CD4-positive, alpha-beta memory T cell (primary cell): ENCODE data around the gene DBNDD1. TPM values are rescaled to one million over a fixed set of nuclear protein-coding genes. Genes with fewer than 3 reads are reported as not detected.
"Not testable (repeated sequence)": the region's sequence is repeated elsewhere in the genome, so short reads cannot be mapped to it uniquely, and the experiment has no call there.

Experiments used
- CTCF ChIA-PET: fragments of 350-600 bp; sonication (Branson Sonifier 250); formaldehyde crosslinking; loops from one replicate; lab custom pipeline; 2021; ENCODE audit warnings: inconsistent platforms; ENCODE audit not compliant: partially characterized antibody; lab: Charles Lee
- POLR2A ChIA-PET: fragments of 350-600 bp; sonication (Branson Sonifier 250); formaldehyde crosslinking; loops from one replicate; lab custom pipeline; 2021; ENCODE audit not compliant: partially characterized antibody; lab: Charles Lee
- DNase-seq, 5 donors: peaks; one replicate each; pipeline versions ENCODE4 v3.0.0 to v3.0.0-alpha.2; 2020 to 2022; ENCODE audit warnings: mixed read lengths in 1 of 5
- H3K27ac ChIP-seq: one replicate; pipeline ENCODE4 v1.7.0; 2013; ENCODE audit warnings: low read depth, low read length
- H3K27me3 ChIP-seq: 2 replicates; pipeline ENCODE4 v1.7.0; 2013; ENCODE audit warnings: mild to moderate bottlenecking, low read length, moderate library complexity; ENCODE audit not compliant: insufficient read depth
- H3K36me3 ChIP-seq: 2 replicates; pipeline ENCODE4 v1.7.0; 2013; ENCODE audit warnings: mild to moderate bottlenecking, low read length, moderate library complexity; ENCODE audit not compliant: insufficient read depth
- H3K4me1 ChIP-seq: 2 replicates; pipeline ENCODE4 v1.7.0; 2013; ENCODE audit warnings: mild to moderate bottlenecking, low read length, moderate library complexity; ENCODE audit not compliant: insufficient read depth
- H3K4me3 ChIP-seq, 2 donors: one replicate each; pipeline ENCODE4 v1.7.0; 2013; ENCODE audit warnings: low read length in 2 of 2, mild to moderate bottlenecking in 1 of 2
- H3K9me3 ChIP-seq, 2 donors: one replicate each; pipeline ENCODE4 v1.7.0; 2013; ENCODE audit warnings: low read length in 2 of 2, control low read depth in 1 of 2; ENCODE audit not compliant: control insufficient read depth in 1 of 2
- H3K27ac Mint-ChIP-seq, 7 donors: one replicate each; pipeline ENCODE4 v1.8.0; 2020 to 2021; ENCODE audit warnings: mixed read lengths in 7 of 7, mild to moderate bottlenecking in 6 of 7, inconsistent platforms in 3 of 7, moderate library complexity in 3 of 7
- H3K27me3 Mint-ChIP-seq, 2 donors: one replicate each; pipeline ENCODE4 v1.8.0; 2020 to 2021; ENCODE audit warnings: mixed read lengths in 2 of 2
- H3K36me3 Mint-ChIP-seq, 2 donors: one replicate each; pipeline ENCODE4 v1.8.0; 2020 to 2021; ENCODE audit warnings: mixed read lengths in 2 of 2, inconsistent platforms in 1 of 2, mild to moderate bottlenecking in 1 of 2
- H3K4me1 Mint-ChIP-seq, 4 donors: one replicate each; pipeline ENCODE4 v1.8.0; 2020 to 2021; ENCODE audit warnings: mixed read lengths in 4 of 4, mild to moderate bottlenecking in 1 of 4
- H3K4me3 Mint-ChIP-seq, 8 donors: one replicate each; pipeline ENCODE4 v1.8.0; 2020 to 2021; ENCODE audit warnings: mixed read lengths in 8 of 8, mild to moderate bottlenecking in 7 of 8, moderate library complexity in 6 of 8, inconsistent platforms in 3 of 8
- H3K9me3 Mint-ChIP-seq, 8 donors: one replicate each; pipeline ENCODE4 v1.8.0; 2020 to 2021; ENCODE audit warnings: mixed read lengths in 8 of 8, mild to moderate bottlenecking in 5 of 8, inconsistent platforms in 3 of 8, moderate library complexity in 1 of 8
- intact Hi-C: fragments of 100-400 bp; cut with micrococcal nuclease; formaldehyde crosslinking; loops from one replicate; pipeline ENCODE4 v1.15.1; 2023
- polyA plus RNA-seq, 2 donors: library from polyadenylated mRNA; unstranded; fragments of 300-500 nt; fragmentation: Illumina TruSeq; gene quantifications; one replicate each; pipeline ENCODE4 v1.2.3, GENCODE V29; 2021
- total RNA-seq, 2 experiments: library from RNA; stranded (reverse); gene quantifications; one replicate each; pipeline ENCODE4 v1.2.3, GENCODE V29; 2021

The DBNDD1 gene, protein sequence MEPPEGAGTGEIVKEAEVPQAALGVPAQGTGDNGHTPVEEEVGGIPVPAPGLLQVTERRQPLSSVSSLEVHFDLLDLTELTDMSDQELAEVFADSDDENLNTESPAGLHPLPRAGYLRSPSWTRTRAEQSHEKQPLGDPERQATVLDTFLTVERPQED
- under 1 TPM; 0.61 to 0.73 TPM for total RNA-seq
- 1 to 10 TPM; 1.2 to 3.7 TPM for polyA plus RNA-seq

DNA sequence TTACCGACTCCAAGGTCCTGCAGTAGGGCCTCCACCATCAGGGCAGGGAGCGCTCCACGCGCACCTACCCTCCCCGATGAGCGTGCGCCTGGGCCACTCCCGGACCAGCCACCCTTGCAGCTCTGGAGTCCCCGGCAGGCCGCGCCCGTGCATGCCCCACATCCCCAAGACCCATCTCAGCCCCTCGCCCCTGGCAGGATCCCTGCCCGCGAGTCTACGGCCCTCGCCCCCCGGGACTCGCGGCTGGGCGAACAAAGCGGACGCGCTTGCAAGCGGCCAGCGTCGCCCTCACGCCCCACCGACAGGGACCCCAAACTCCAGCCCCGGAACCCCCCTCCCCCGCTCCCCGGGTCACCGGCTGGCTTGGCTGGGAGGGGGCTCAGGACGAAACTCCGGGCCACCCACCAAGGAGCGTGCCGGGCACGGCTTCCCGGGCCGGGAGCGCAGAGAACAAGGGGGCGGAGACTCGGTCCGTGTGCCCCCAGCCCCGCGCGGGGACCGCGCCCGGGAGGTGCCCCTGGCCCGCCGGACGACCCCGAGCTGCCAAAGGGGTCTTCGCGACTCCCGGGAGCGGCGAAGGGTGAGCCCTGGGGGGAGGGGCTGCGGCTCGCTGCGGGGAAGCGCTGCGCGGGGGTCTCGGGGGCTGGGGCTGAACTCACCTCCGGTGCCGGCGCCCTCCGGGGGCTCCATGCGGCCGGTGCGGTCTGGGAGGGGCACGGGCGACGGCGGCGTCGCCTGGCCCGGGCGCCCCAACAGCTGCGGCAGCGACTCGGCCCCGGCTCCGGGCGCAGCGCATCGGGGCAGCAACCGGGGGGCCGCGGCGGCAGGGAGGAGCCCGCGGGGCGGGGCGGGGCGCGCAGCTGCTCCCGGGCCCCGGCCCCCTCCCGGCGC, at the start of gene DBNDD1:
Gene DBNDD1, minus strand, starts transcription at position 805 of the 891 bp plus-strand sequence. Its CDS starts 115 bp downstream, at position 690.
- H3K4me3 Mint-ChIP-seq = peak within 1 kb of the TSS; percentile 80 to 88 (median 86)
- no peak within 1 kb of the TSS for H3K27ac ChIP-seq
- no peaks in the 10 kb centered on the region for H3K36me3 ChIP-seq
- peaks cover 0 to 1% (median 0%) of the 10 kb centered on the region in 8 donors for H3K9me3 Mint-ChIP-seq
- no peaks in the 10 kb centered on the region for H3K36me3 Mint-ChIP-seq
- H3K27ac Mint-ChIP-seq = peak within 1 kb of the TSS in 3 of 7 donors; percentile 27 to 75 (median 70)
- peak in 2 of 5 donors; percentile 7 to 13 for DNase-seq
- no peaks in the 10 kb centered on the region for H3K27me3 Mint-ChIP-seq
- ChIA-PET POLR2A (interaction anchor here (1.3 to 1.9 kb wide), 4 partner anchors 10 to 146 kb away, joined by 3 to 5 read pairs (median 4); partner anchors contain the start of gene TCF25), CTCF (interaction anchor here (1.3 to 1.5 kb wide), 3 partner anchors 10 to 71 kb away, joined by 3 read pairs; partner anchors contain the start of gene DEF8)
- H3K4me1 Mint-ChIP-seq = peaks cover 8 to 24% (median 13%) of the 10 kb centered on the region in 4 donors
- intact Hi-C loops = no loop called here
- H3K27me3 ChIP-seq = no peaks in the 10 kb centered on the region
- peaks cover 32% of the 10 kb centered on the region for H3K4me1 ChIP-seq
- no peaks in the 10 kb centered on the region for H3K9me3 ChIP-seq
- H3K4me3 ChIP-seq = peak within 1 kb of the TSS in 1 of 2 donors; percentile 28

DNA sequence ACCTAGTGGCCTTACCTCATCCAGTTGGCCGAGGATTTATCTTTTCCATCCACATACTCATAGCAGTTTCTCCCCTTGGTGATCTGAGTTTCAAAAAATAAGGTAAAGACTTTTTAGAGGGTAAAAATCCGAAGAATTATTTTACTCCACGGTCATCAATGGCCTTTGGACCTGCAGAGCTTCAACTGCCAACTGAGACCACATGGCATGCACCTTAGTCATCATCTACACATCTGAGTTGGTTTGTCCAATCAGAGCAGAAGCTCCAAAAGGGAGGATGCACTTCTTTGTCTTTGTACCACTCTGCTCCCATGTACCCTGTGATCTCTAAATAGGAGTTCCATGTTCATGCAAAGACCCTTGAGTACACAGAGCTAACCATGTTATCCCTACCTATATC, 42.2 kb upstream of the DBNDD1 start:
- intact Hi-C loops = no loop called here
- Mint-ChIP-seq H3K27ac (no peak overlapping the region), H3K4me3 (no peak overlapping the region), H3K4me1 (peaks cover 0 to 8% (median under 1%) of the 10 kb centered on the region in 4 donors), H3K36me3 (no peaks in the 10 kb centered on the region), H3K9me3 (peaks cover 0 to 1% (median 0%) of the 10 kb centered on the region in 8 donors), H3K27me3 (peaks cover 13 to 14% of the 10 kb centered on the region in 2 donors)
- CTCF ChIA-PET = no interaction called here
- Histone ChIP-seq H3K9me3 (no peaks in the 10 kb centered on the region), H3K4me1 (no peaks in the 10 kb centered on the region), H3K27ac (no peak overlapping the region), H3K36me3 (no peaks in the 10 kb centered on the region), H3K27me3 (no peaks in the 10 kb centered on the region), H3K4me3 (no peak overlapping the region)
- POLR2A ChIA-PET = no interaction called here
- no peak for DNase-seq

DNA sequence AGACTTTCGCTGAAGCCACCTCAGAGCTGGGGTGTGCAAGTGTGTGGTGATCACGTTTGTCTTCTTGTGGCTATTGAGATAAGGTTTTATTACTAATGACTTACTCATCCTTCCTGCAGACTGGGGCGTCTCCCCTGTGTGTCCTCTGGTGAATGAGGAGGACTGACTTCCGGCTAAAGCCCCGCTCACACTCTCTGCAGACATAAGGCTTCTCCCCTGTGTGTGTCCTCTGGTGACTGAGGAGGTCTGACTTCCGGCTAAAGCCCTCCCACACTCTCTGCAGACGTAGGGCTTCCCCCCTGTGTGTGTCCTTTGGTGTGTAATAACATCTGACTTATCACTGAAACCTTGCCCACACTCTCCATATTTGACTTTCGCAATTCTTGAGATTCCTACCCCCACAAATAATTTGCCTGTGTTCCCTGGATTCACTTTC, 38.5 kb upstream of the DBNDD1 start:
- no peak overlapping the region for H3K4me3 Mint-ChIP-seq

DNA sequence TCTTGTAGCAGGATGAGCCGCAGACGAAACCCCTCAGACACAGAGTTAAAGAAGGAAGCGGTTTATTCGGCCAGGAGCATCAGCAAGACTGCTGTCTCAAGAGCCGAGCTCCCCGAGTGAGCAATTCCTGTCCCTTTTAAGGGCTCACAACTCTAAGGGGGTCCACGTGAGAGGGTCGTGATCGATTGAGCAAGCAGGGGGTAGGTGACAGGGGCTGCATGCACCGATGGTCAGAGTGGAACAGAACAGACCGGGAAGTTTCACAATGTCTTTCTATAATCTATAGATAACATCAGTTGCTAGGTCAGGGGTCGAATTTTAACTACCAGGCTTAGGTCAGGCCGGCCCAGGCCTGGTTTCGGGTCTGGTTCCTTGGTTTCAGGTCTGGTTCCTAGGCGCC, 37.3 kb upstream of the DBNDD1 start:
- H3K9me3 ChIP-seq, H3K27ac ChIP-seq, POLR2A ChIA-PET, H3K36me3 Mint-ChIP-seq, DNase-seq, CTCF ChIA-PET, H3K4me1 ChIP-seq, H3K36me3 ChIP-seq, H3K27me3 ChIP-seq, H3K4me1 Mint-ChIP-seq, H3K4me3 Mint-ChIP-seq, intact Hi-C loops, H3K4me3 ChIP-seq: not testable (repeated sequence)
- H3K27me3 Mint-ChIP-seq = peaks cover 11 to 13% of the 10 kb centered on the region in 2 donors
- H3K27ac Mint-ChIP-seq = peak overlapping the region in 1 of 7 donors; percentile 23
- peaks cover 7 to 29% (median 23%) of the 10 kb centered on the region in 8 donors for H3K9me3 Mint-ChIP-seq

More for the DNA sequence above, 38.5 kb upstream of the DBNDD1 start:
- POLR2A ChIA-PET = no interaction called here
- Mint-ChIP-seq H3K4me1 (peaks cover 0 to 8% (median under 1%) of the 10 kb centered on the region in 4 donors), H3K9me3 (peaks cover 7 to 29% (median 22%) of the 10 kb centered on the region in 8 donors), H3K27ac (peak overlapping the region in 1 of 7 donors; percentile 60), H3K27me3 (peaks cover 11 to 14% of the 10 kb centered on the region in 2 donors), H3K36me3 (peaks cover 7 to 8% of the 10 kb centered on the region in 2 donors)
- peaks cover 0 to 10% of the 10 kb centered on the region in 2 donors for H3K9me3 ChIP-seq
- CTCF ChIA-PET = no interaction called here
- H3K4me1 ChIP-seq = no peaks in the 10 kb centered on the region
- no peak for DNase-seq
- intact Hi-C loops = no loop called here
- no peak overlapping the region for H3K4me3 ChIP-seq
- no peak overlapping the region for H3K27ac ChIP-seq
- no peaks in the 10 kb centered on the region for H3K36me3 ChIP-seq
- no peaks in the 10 kb centered on the region for H3K27me3 ChIP-seq

DNA sequence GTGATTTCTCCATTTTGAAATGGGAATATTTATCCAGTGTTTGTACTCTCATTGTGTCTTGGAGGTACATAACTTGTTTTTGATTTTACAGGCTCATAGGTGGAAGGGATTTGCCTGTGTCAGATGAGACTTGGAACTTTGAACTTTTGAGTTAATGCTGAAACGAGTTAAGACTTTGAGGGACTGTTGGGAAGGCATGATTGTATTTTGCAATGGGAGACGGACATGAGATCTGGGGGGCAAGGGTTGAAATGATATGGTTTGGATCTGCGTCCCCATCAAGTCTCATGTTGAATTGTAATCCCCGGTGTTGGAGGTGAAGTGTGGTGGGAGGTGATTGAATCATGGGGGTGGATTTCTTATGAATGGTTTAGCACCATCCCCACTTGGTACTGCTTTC, 36.1 kb upstream of the DBNDD1 start:
- no peaks in the 10 kb centered on the region for H3K27me3 ChIP-seq
- peaks cover 0 to 10% of the 10 kb centered on the region in 2 donors for H3K9me3 ChIP-seq
- Mint-ChIP-seq H3K36me3 (peaks cover 7 to 8% of the 10 kb centered on the region in 2 donors), H3K4me3 (no peak overlapping the region), H3K27me3 (peaks cover 11 to 13% of the 10 kb centered on the region in 2 donors), H3K27ac (no peak overlapping the region), H3K4me1 (peaks cover 0 to 8% (median under 1%) of the 10 kb centered on the region in 4 donors), H3K9me3 (peaks cover 7 to 29% (median 23%) of the 10 kb centered on the region in 8 donors)
- ChIA-PET CTCF (no interaction called here), POLR2A (no interaction called here)
- H3K4me3 ChIP-seq = no peak overlapping the region
- intact Hi-C loops = no loop called here
- no peak overlapping the region for H3K27ac ChIP-seq
- DNase-seq = no peak
- no peaks in the 10 kb centered on the region for H3K4me1 ChIP-seq
- H3K36me3 ChIP-seq = no peaks in the 10 kb centered on the region

DNA sequence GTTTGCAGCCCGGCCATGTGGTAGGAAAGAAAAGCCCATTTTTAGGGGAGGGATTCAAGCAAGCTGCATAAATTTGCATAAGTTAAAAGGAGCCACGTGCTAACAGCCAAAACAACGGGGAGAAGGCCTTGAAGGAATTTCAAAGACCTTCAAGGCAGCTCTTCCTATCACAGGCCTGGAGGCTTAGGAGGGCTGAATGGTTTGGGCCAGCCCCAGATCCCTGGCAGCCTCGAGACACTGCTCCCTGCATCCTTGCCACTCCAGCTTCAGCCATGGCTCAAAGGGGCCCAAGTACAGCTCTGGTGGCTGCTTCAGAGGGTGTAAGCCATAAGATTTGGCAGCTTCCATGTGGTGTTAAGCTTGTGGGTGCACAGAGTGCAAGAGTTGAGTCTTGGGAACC, 35.3 kb upstream of the DBNDD1 start:
- Mint-ChIP-seq H3K4me1 (peaks cover 0 to 8% (median under 1%) of the 10 kb centered on the region in 4 donors), H3K9me3 (peaks cover 7 to 29% (median 23%) of the 10 kb centered on the region in 8 donors), H3K27ac (no peak overlapping the region), H3K4me3 (peak overlapping the region in 1 of 8 donors; percentile 2), H3K27me3 (peaks cover 11% of the 10 kb centered on the region in 2 donors), H3K36me3 (peaks cover 7 to 8% of the 10 kb centered on the region in 2 donors)
- H3K27me3 ChIP-seq = no peaks in the 10 kb centered on the region
- H3K36me3 ChIP-seq = no peaks in the 10 kb centered on the region
- ChIA-PET POLR2A (no interaction called here), CTCF (no interaction called here)
- no peaks in the 10 kb centered on the region for H3K4me1 ChIP-seq
- H3K9me3 ChIP-seq = peaks cover 0 to 10% of the 10 kb centered on the region in 2 donors
- no peak overlapping the region for H3K4me3 ChIP-seq
- intact Hi-C loops = no loop called here
- H3K27ac ChIP-seq = no peak overlapping the region
- DNase-seq = no peak
